Lower leg skin (tissue), 4 donors: ENCODE data around the gene GUCY2C. TPM values are rescaled to one million over a fixed set of nuclear protein-coding genes. Genes with fewer than 3 reads are reported as not detected.

Experiments
- DNase-seq, 2 donors: peaks; one replicate each; pipeline ENCODE4 v3.0.0-alpha.2; 2019; ENCODE audit warnings: low spot score in 2 of 2
- H3K4me3 ChIP-seq: fragments of 200-600 bp; sonication (generic); 2 replicates; pipeline ENCODE4 v1.5.1; 2017; ENCODE audit warnings: mild to moderate bottlenecking, low read depth; ENCODE audit not compliant: poor library complexity, severe bottlenecking
- POLR2A ChIP-seq, 2 donors: fragments of 450-650 bp; IDR thresholded peaks; one replicate each; pipeline ENCODE4 v1.6.1; 2016 to 2017; ENCODE audit warnings: antibody characterized with exemption in 2 of 2, mild to moderate bottlenecking in 1 of 2, moderate library complexity in 1 of 2
- WGBS, 2 donors: methylation state at CpG; one replicate each; pipeline ENCODE4 v1.1.5; 2018; 5-methylcytosine and 5-hydroxymethylcytosine counted together
- intact Hi-C: fragments of 100-400 bp; cut with DNase I; formaldehyde crosslinking; loops from one replicate; pipeline ENCODE4 v1.15.0; 2023; ENCODE audit warnings: low total_unique reads
- total RNA-seq, 4 donors: library from RNA; depleted of rRNA; stranded (reverse); fragments of >200 nt; gene quantifications; one replicate each; pipeline ENCODE4 v1.1.0, GENCODE V29; 2016
- TF ChIP-seq, protein P1 (sequence below), 3 donors: fragments of 450-650 bp; IDR thresholded peaks; one replicate each; pipeline ENCODE4 v1.5.1; 2016; ENCODE audit warnings: antibody characterized with exemption in 3 of 3, mild to moderate bottlenecking in 3 of 3, moderate library complexity in 2 of 3

The GUCY2C gene
- total RNA-seq, 4 donors from 2014 or later, result 0.45 to 1.3 (median 0.99) TPM; not detected in 1

DNA sequence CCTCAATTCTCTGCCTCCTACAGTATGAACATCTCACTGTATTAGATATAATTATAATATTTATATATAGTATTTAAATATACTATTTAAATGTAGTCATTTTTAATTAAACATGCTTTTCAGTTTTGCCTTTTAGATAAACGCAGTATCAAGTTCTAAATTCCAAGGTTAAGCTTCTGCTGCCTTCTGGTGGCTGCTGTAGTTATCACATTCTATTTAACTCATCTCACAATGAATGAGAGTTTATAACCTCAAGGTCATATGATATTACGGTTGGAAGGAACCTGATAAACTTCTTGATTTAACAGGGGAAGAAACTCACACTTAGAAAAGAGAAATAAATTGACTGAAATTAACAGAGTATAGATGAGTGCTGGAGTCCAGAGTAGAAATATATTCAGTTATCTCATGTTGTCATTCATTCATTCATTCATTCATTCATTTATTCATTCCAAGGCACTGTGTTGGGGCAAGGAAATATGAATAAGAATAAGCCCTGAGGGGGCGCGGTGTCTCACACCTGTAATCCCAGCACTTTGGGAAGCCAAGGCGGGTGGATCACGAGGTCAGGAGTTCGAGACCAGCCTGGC is 31.9 kb downstream of the GUCY2C start:
- DNase-seq, result peak in 1 of 2 donors; percentile 59
- no peak overlapping the region for H3K4me3 ChIP-seq
- no peak for TF ChIP-seq POLR2A (IDR thresholded peaks at IDR 0.05)
- TF ChIP-seq, protein P1, sequence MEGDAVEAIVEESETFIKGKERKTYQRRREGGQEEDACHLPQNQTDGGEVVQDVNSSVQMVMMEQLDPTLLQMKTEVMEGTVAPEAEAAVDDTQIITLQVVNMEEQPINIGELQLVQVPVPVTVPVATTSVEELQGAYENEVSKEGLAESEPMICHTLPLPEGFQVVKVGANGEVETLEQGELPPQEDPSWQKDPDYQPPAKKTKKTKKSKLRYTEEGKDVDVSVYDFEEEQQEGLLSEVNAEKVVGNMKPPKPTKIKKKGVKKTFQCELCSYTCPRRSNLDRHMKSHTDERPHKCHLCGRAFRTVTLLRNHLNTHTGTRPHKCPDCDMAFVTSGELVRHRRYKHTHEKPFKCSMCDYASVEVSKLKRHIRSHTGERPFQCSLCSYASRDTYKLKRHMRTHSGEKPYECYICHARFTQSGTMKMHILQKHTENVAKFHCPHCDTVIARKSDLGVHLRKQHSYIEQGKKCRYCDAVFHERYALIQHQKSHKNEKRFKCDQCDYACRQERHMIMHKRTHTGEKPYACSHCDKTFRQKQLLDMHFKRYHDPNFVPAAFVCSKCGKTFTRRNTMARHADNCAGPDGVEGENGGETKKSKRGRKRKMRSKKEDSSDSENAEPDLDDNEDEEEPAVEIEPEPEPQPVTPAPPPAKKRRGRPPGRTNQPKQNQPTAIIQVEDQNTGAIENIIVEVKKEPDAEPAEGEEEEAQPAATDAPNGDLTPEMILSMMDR (IDR thresholded peaks at IDR 0.05), result no peak
- 67 to 68% methylated on average over 7 of the region's 7 CpGs for WGBS, 2 donors
- intact Hi-C loops, result no loop called here

DNA sequence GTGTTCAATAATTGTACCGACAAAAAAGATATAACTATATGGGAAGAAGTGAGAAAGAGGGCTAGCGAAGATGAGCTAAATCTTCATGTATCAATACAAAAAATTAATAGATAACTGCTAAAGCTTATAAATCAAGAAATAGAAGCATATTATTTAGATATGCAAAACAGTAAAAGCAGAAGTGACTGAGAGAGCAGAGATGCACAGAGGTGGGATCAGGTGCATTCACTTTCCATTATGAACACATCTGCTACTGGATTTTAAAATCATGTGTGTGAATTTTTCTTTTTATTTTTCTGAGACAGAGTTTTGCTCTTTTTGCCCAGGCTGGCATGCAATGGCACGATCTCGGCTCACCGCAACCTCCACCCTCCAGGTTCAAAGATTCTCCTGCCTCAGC is 33.4 kb downstream of the GUCY2C start:
- intact Hi-C loops, result no loop called here
- no peak for DNase-seq
- TF ChIP-seq POLR2A (IDR thresholded peaks at IDR 0.05), result no peak
- TF ChIP-seq, protein P1 (IDR thresholded peaks at IDR 0.05), result no peak

DNA sequence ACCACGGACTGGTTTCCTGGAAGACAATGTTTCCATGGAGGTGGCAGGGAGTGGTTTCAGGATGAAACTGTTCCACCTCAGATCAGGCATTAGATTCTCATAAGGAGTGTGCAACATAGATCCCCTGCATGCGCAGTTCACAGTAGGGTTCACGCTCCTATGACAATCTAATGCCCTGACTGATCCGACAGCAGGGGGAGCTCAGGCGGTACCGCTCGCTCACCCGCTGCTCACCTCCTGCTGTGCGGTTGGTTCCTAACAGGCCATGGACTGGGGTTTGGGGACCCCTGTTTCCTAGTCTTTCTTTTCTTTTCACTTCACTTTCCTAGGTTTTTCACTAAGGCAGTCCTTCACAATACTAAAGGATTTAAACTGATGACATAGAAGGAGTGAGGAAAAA is 39.6 kb downstream of the GUCY2C start:
- 92 to 94% methylated on average over 9 of the region's 9 CpGs for WGBS, 2 donors
- H3K4me3 ChIP-seq, result no peak overlapping the region
- TF ChIP-seq POLR2A (IDR thresholded peaks at IDR 0.05), result no peak
- TF ChIP-seq, protein P1 (IDR thresholded peaks at IDR 0.05), result no peak
- no peak for DNase-seq
- intact Hi-C loops, result no loop called here

More for the DNA sequence above, 33.4 kb downstream of the GUCY2C start:
- WGBS, 2 donors, result 95 to 98% methylated on average over 5 of the region's 5 CpGs
- no peak overlapping the region for H3K4me3 ChIP-seq

DNA sequence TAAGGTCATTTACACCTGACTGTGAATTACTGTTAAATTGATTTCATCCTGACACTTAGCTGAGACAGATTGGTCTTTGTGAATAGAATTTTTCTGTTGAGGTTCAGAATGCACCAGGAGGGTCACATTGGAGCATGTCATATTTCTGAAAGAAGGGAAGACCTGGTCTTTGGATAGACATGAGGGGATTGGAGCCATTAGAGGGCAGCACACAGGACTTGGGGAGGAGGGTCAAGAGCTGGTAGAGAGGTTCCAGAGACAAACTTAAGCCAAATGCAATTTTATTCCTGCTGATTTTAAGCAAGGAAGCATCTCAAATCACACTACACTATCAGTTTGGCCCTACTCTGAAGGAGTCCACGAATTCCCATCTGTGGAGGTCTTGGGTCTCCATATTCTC is 41.1 kb downstream of the GUCY2C start:
- intact Hi-C loops, result no loop called here
- no peak overlapping the region for H3K4me3 ChIP-seq
- TF ChIP-seq, protein P1 (IDR thresholded peaks at IDR 0.05), result no peak
- no peak for TF ChIP-seq POLR2A (IDR thresholded peaks at IDR 0.05)
- no peak for DNase-seq
- WGBS, 2 donors, result 93 to 94% methylated on average over 1 of the region's 1 CpG

DNA sequence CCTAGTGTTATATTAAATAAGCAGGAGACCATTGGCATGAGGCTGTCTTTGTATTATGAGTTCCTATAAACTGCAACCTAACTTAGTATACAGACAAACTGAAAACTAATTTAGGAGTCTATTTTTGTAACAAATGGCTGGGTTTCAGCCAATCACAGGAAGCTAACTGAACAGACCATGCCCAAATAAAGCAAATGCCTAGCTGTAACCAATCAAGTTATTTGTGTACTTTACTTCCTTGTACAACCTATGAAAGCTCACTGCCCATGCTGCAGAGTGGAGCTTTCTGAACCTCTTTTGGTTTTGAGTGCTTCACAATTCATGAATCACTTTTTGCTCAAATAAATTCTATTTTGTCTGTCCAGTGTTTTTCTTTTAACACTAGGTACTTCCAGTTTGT is 41.6 kb downstream of the GUCY2C start:
- intact Hi-C loops, result loop anchor here (5.0 kb wide), 1 partner anchor 1578 kb away; no protein-coding TSS in a partner anchor
- no peak for DNase-seq
- TF ChIP-seq, protein P1 (IDR thresholded peaks at IDR 0.05), result no peak
- TF ChIP-seq POLR2A (IDR thresholded peaks at IDR 0.05), result no peak
- no peak overlapping the region for H3K4me3 ChIP-seq

DNA sequence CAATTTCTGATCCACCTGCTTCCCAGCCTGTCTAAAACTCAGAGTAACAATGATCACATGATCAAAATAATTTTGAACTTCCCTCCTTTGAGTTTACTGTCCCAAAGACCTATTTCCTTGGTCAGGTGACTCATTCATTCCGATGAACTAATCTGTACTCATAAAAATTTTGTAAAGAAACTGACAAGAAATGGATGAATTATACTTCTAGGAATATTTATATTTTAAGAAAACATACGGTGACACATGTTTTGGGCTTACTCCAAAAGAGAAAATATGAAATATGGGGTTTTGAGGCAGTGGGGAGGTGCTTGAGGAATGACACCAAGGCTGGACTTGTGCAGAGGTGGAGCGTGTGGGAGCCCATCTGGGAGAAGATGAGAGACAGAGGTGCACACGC is 42.0 kb downstream of the GUCY2C start:
- intact Hi-C loops, result loop anchor here (5.0 kb wide), 1 partner anchor 1577 kb away; no protein-coding TSS in a partner anchor
- H3K4me3 ChIP-seq, result no peak overlapping the region
- no peak for DNase-seq
- 62 to 66% methylated on average over 4 of the region's 4 CpGs for WGBS, 2 donors
- TF ChIP-seq, protein P1 (IDR thresholded peaks at IDR 0.05), result no peak
- no peak for TF ChIP-seq POLR2A (IDR thresholded peaks at IDR 0.05)
